22Rv1 (cell line): Measurements from ENCODE around the gene TMEM208.

ENCODE experiments used
- ZFX ChIP-seq: fragments of 450-650 bp; IDR thresholded peaks from 2 replicates; pipeline ENCODE4 v1.6.1; 2017; ENCODE audit warnings: antibody characterized with exemption, borderline replicate concordance
- TF ChIP-seq, protein P1 (sequence below): fragments of 450-650 bp; IDR thresholded peaks from 2 replicates; pipeline ENCODE4 v1.5.1; 2017; ENCODE audit warnings: mild to moderate bottlenecking

DNA sequence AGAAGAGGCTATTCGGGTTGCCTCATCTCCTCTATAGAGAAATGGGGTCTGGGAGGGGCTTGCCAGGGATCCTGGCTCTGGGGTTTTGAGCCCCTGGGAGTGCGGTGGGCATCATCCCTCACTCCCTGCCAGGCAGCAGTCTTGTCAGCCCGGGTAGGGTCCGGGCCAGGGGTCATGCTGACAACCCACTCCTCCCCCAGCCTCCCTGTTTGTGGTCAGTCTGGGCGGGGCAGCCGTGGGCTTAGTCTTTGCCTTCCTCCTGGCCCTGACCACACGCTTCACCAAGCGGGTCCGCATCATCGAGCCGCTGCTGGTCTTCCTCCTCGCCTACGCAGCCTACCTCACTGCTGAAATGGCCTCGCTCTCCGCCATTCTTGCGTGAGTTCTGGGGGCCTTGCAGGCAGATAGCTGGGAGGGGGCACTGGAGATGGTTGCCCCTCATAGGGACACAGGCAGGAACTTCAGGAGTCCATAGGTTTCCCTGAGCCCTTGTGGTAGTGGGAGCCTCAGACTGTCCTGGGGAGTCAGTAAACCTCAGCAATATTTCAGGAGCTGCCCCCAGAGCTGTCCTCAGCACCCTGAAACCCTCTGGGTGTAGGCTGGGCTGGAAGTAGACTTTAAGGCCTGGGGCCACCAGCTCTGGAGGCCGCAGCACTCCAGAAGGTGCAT lies 28.8 kb downstream of the TMEM208 start:
- TF ChIP-seq, protein P1, sequence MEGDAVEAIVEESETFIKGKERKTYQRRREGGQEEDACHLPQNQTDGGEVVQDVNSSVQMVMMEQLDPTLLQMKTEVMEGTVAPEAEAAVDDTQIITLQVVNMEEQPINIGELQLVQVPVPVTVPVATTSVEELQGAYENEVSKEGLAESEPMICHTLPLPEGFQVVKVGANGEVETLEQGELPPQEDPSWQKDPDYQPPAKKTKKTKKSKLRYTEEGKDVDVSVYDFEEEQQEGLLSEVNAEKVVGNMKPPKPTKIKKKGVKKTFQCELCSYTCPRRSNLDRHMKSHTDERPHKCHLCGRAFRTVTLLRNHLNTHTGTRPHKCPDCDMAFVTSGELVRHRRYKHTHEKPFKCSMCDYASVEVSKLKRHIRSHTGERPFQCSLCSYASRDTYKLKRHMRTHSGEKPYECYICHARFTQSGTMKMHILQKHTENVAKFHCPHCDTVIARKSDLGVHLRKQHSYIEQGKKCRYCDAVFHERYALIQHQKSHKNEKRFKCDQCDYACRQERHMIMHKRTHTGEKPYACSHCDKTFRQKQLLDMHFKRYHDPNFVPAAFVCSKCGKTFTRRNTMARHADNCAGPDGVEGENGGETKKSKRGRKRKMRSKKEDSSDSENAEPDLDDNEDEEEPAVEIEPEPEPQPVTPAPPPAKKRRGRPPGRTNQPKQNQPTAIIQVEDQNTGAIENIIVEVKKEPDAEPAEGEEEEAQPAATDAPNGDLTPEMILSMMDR, result no peak
- no peak for TF ChIP-seq ZFX
